Measurements from ENCODE around the gene MITF.
"Not testable (repeated sequence)": the region's sequence is repeated elsewhere in the genome, so short reads cannot be mapped to it uniquely, and the experiment has no call there.

Gene MITF

DNA sequence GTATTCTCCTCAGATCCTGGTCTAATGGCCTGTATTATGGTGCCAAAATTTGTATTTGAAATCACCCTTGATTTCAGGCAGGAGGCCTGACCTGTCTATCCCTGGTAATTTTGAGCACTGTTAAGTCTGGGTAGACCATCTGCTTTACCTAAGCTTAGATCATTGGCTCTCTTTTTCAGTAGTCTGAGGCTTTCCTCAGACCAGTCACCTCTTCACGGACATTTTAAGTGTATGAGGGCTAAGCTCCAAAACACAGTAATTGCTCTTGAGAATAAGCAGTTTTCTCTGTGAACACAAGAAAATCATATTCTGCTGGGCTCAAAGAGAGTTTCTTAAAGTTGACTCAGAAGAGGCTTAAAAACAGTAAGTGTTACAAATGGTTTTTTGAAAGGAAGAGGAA, 168.3 kb downstream of the MITF start:
- no peak for DNase-seq (ENCODE audit: low read depth)
- no peak overlapping the region for H3K4me3 ChIP-seq (ENCODE audit: low read depth, low read length)
- TF ChIP-seq CTCF (IDR thresholded peaks at IDR 0.05; ENCODE audit: control insufficient read depth, extremely low read depth, insufficient read depth) = no peak

DNA sequence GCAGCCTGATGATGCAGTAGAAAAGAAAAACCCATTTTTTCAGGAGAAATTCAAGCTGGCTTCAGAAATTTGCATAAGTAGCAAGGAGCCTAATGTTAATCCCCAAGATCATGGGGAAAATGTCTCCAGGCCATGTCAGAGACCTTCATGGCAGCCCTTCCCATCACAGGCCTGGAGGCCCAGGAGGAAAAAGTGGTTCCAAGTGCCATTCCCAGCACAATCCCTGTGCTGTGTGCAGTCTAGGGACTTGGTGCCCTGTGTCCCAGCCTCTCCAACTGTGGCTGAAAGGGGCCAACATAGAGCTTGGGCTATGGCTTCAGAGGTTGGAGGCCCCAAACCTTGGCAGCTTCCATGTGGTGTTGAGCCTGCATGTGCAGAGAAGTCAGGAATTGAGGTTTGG, 170.6 kb downstream of the MITF start:
- H3K4me3 ChIP-seq (ENCODE audit: low read depth, low read length); DNase-seq (ENCODE audit: low read depth): not testable (repeated sequence)

DNA sequence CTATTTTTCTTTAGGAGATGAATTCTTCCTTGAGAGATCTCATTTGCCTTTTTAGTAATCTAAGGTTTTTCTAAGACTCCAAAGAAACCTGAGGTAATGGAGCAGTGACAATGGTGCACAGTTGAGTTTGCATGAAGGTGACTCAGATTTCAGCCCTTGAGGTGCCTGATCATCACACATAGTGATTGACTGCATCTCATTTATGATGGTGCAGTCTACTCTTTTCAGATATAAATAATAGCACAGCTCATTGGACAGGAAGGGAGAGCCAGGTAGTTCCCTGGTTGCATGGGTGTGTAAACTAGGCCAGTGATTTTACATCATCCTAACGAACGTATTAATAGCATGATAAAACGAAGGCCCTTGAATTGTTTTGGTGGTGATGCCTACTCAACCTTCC, 174.2 kb downstream of the MITF start:
- no peak for TF ChIP-seq CTCF (IDR thresholded peaks at IDR 0.05; ENCODE audit: control insufficient read depth, extremely low read depth, insufficient read depth)
- H3K4me3 ChIP-seq (ENCODE audit: low read depth, low read length) = no peak overlapping the region
- no peak for DNase-seq (ENCODE audit: low read depth)

DNA sequence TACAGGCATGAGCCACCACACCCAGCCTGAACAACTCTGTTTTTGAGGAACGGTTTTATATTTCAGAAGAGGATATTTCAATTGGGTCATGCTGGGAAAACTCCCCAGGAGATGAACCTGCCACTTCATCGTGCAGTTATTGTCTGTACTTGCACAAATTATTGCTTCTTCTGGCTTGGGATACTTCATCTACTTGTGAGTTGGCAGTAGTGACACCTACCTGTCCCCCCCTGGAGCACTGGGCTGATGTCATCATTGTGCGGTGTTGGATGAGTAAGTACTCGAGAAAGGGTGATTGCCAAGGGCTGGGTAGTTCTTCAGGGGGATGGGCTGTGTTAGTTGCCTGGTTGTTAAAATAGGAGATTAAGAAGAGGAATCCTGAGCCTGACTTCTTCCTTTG, 175.1 kb downstream of the MITF start:
- H3K4me3 ChIP-seq (ENCODE audit: low read depth, low read length) = no peak overlapping the region
- no peak for TF ChIP-seq CTCF (IDR thresholded peaks at IDR 0.05; ENCODE audit: control insufficient read depth, extremely low read depth, insufficient read depth)
- DNase-seq (ENCODE audit: low read depth) = no peak

GRCh38 chr3:69915726-69916125, 176.5 kb downstream of the MITF start:
- no peak for DNase-seq (ENCODE audit: low read depth)
- no peak overlapping the region for H3K4me3 ChIP-seq (ENCODE audit: low read depth, low read length)
- no peak for TF ChIP-seq CTCF (IDR thresholded peaks at IDR 0.05; ENCODE audit: control insufficient read depth, extremely low read depth, insufficient read depth)

GRCh38 chr3:69920009-69920408, 180.7 kb downstream of the MITF start:
- not testable (repeated sequence) for DNase-seq (ENCODE audit: low read depth)

DNA sequence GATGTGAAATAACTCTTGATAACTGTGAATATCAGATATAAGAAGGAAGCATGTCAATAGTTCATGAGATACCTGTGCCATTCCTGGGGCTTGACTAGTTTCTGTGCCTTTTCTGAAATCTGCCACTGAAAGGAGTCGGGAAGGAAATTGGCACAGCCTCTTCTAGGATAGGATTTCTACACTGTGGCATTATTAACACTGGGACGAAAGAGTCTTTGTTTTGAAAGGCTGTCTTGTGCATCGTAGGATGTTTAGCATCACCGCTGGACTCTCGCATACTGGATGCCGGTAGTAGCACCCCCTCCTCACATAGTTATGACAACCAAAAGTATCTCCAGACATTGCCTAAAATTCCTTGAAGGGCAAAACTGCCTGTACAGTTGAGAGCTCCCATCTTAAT, 182.4 kb downstream of the MITF start:
- TF ChIP-seq CTCF (IDR thresholded peaks at IDR 0.05; ENCODE audit: control insufficient read depth, extremely low read depth, insufficient read depth) = no peak
- DNase-seq (ENCODE audit: low read depth) = no peak
- no peak overlapping the region for H3K4me3 ChIP-seq (ENCODE audit: low read depth, low read length)

More at GRCh38 chr3:69920009-69920408, 180.7 kb downstream of the MITF start:
- TF ChIP-seq CTCF (IDR thresholded peaks at IDR 0.05; ENCODE audit: control insufficient read depth, extremely low read depth, insufficient read depth) = peak; percentile 34; the same call in 1 of the 2 replicates
- H3K4me3 ChIP-seq (ENCODE audit: low read depth, low read length) = not testable (repeated sequence)
